Adrenal gland (tissue), 12 donors: Measurements from ENCODE around the gene S100A2. TPM values are rescaled to one million over a fixed set of nuclear protein-coding genes. Genes with fewer than 3 reads are reported as not detected.
"Not testable (repeated sequence)": the region's sequence is repeated elsewhere in the genome, so short reads cannot be mapped to it uniquely, and the experiment has no call there.

Source experiments
- DNase-seq, 7 donors: peaks; one replicate each; pipeline ENCODE4 v3.0.0-alpha.2; 2019 to 2020
- H3K27ac ChIP-seq, 5 donors: fragments of 200-600 bp; sonication (generic) in 4 of 5; 1 replicate in 3 of 5; 2 replicates in 2 of 5; pipeline versions ENCODE4 v1.5.1 to v1.8.0; 2016 to 2020; ENCODE audit warnings: mild to moderate bottlenecking in 1 of 5
- H3K27me3 ChIP-seq: fragments of 200-600 bp; 2 replicates; pipeline ENCODE4 v1.8.0; 2021
- H3K36me3 ChIP-seq, 2 donors: fragments of 200-600 bp; replicated peaks in 1 of 2; 1 replicate in 1 of 2; 2 replicates in 1 of 2; pipeline versions ENCODE4 v1.5.1 to v1.8.0; 2018 to 2022
- H3K4me1 ChIP-seq, 2 donors: fragments of 200-600 bp; replicated peaks in 1 of 2; 1 replicate in 1 of 2; 2 replicates in 1 of 2; pipeline versions ENCODE4 v1.5.1 to v1.8.0; 2018 to 2021
- H3K4me3 ChIP-seq, 4 donors: fragments of 200-600 bp; sonication (generic) in 3 of 4; one replicate each; pipeline ENCODE4 v1.5.1; 2016 to 2018
- H3K9me3 ChIP-seq, 3 donors: fragments of 200-600 bp; sonication (generic) in 1 of 3; replicated peaks in 1 of 3; 1 replicate in 2 of 3; 2 replicates in 1 of 3; pipeline versions ENCODE4 v1.5.1 to v1.8.0; 2016 to 2021
- POLR2A ChIP-seq, 2 donors: fragments of 450-650 bp; IDR thresholded peaks; one replicate each; pipeline ENCODE4 v1.6.1; 2017; ENCODE audit warnings: antibody characterized with exemption in 2 of 2, mild to moderate bottlenecking in 2 of 2, moderate library complexity in 1 of 2
- WGBS, 4 donors: extraction: QIAGEN DNeasy Blood & Tissue Kit in 2 of 4; methylation state at CpG; one replicate each; pipeline versions ENCODE4 v1.1.5 to v1.1.7; 2013 to 2017; 5-methylcytosine and 5-hydroxymethylcytosine counted together
- intact Hi-C, 2 donors: fragments of 100-400 bp; cut with DNase I; formaldehyde crosslinking; loops; one replicate each; pipeline versions ENCODE4 v1.14.1 to v1.15.0; 2022 to 2023
- polyA plus RNA-seq, 3 donors: library from polyadenylated mRNA; stranded (reverse); fragments of 200-250 nt in 2 of 3; fragments of 350-450 nt in 1 of 3; fragmentation: Illumina TruSeq in 1 of 3; extraction: RNeasy Lipid Tissue Mini Kit (QIAGEN cat#74804) in 1 of 3; gene quantifications; one replicate each; pipeline ENCODE4 v1.2.3, GENCODE V29; 2013 to 2014
- total RNA-seq, 9 donors: library from RNA; depleted of rRNA in 4 of 9; stranded (reverse); fragments of >200 nt in 4 of 9; fragments of 120-200 nt in 1 of 9; fragmentation: NEBNext Ultra II Directional in 1 of 9; extraction: Animal tissue kit (Norgen Biotek cat#: 25700) in 1 of 9; gene quantifications; one replicate each; pipeline versions ENCODE4 v1.1.0 to v1.2.4, GENCODE V29; 2013 to 2023
- TF ChIP-seq, protein P1 (sequence below), 6 experiments: fragments of 450-650 bp in 4 of 6; fragments of 200-600 bp in 2 of 6; sonication (generic) in 1 of 6; IDR thresholded peaks; 1 replicate in 5 of 6; 2 replicates in 1 of 6; pipeline versions ENCODE4 v1.5.1 to v1.8.0; 2016 to 2021; ENCODE audit warnings: antibody characterized with exemption in 6 of 6, mild to moderate bottlenecking in 2 of 6, moderate library complexity in 1 of 6
- donor health status: healthy with polysubstance abuse.
- donor health status: Bipolar disorder and iron deficiency.
- donor health status: DM: yes; HTN: yes; CAD: no.
- donor health status: DM: no; HTN: no; CAD: no.
- donor health status: DM: no; HTN: no; CAD: no.
- donor health status: DM: yes; HTN: yes; CAD: no.

Gene S100A2
- total and polyA plus RNA-seq, 12 donors, result 0.31 to 44.1 (median 1.3) TPM; not detected in 1

- intact Hi-C loops, result no loop called here
- TF ChIP-seq, protein P1, sequence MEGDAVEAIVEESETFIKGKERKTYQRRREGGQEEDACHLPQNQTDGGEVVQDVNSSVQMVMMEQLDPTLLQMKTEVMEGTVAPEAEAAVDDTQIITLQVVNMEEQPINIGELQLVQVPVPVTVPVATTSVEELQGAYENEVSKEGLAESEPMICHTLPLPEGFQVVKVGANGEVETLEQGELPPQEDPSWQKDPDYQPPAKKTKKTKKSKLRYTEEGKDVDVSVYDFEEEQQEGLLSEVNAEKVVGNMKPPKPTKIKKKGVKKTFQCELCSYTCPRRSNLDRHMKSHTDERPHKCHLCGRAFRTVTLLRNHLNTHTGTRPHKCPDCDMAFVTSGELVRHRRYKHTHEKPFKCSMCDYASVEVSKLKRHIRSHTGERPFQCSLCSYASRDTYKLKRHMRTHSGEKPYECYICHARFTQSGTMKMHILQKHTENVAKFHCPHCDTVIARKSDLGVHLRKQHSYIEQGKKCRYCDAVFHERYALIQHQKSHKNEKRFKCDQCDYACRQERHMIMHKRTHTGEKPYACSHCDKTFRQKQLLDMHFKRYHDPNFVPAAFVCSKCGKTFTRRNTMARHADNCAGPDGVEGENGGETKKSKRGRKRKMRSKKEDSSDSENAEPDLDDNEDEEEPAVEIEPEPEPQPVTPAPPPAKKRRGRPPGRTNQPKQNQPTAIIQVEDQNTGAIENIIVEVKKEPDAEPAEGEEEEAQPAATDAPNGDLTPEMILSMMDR (IDR thresholded peaks at IDR 0.05), result no peak
- no peak for TF ChIP-seq POLR2A (IDR thresholded peaks at IDR 0.05)
- peaks cover 19 to 22% of the 10 kb centered on the region in 2 donors for H3K4me1 ChIP-seq
- peak overlapping the region in 1 of 5 donors; percentile 9 for H3K27ac ChIP-seq
- H3K36me3 ChIP-seq, result no peaks in the 10 kb centered on the region
- DNase-seq, result no peak
- no peak overlapping the region for H3K4me3 ChIP-seq
- no peaks in the 10 kb centered on the region for H3K27me3 ChIP-seq
- WGBS, 4 donors, result 38 to 52% (median 46%) methylated on average over 1 of the region's 1 CpG
- H3K9me3 ChIP-seq, result no peaks in the 10 kb centered on the region
Measured at GRCh38 chr1:153585006-153585405, 19.4 kb upstream of the S100A2 start.

GRCh38 chr1:153583976-153584375 is 18.3 kb upstream of the S100A2 start:
- TF ChIP-seq, protein P1 (IDR thresholded peaks at IDR 0.05), result no peak
- TF ChIP-seq POLR2A (IDR thresholded peaks at IDR 0.05), result no peak
- no peaks in the 10 kb centered on the region for H3K9me3 ChIP-seq
- intact Hi-C loops, result no loop called here
- peaks cover 18 to 22% of the 10 kb centered on the region in 2 donors for H3K4me1 ChIP-seq
- no peak overlapping the region for H3K4me3 ChIP-seq
- WGBS, 4 donors, result 73 to 88% (median 84%) methylated on average over 2 of the region's 2 CpGs
- no peak for DNase-seq
- no peaks in the 10 kb centered on the region for H3K27me3 ChIP-seq
- no peaks in the 10 kb centered on the region for H3K36me3 ChIP-seq
- no peak overlapping the region for H3K27ac ChIP-seq

GRCh38 chr1:153583514-153583913 is 17.9 kb upstream of the S100A2 start:
- H3K36me3 ChIP-seq, intact Hi-C loops, H3K27ac ChIP-seq, H3K4me3 ChIP-seq, DNase-seq, H3K27me3 ChIP-seq, H3K9me3 ChIP-seq: not testable (repeated sequence)
- peaks cover 15 to 21% of the 10 kb centered on the region in 2 donors for H3K4me1 ChIP-seq
- WGBS, 4 donors, result 91 to 98% (median 95%) methylated on average over 2 to 3 of the region's 3 CpGs

GRCh38 chr1:153582836-153583235 is 17.2 kb upstream of the S100A2 start:
- H3K9me3 ChIP-seq, H3K27me3 ChIP-seq, H3K36me3 ChIP-seq, H3K27ac ChIP-seq, DNase-seq, intact Hi-C loops, H3K4me3 ChIP-seq: not testable (repeated sequence)
- peaks cover 12 to 19% of the 10 kb centered on the region in 2 donors for H3K4me1 ChIP-seq
- 92 to 97% (median 96%) methylated on average over 9 to 32 of the region's 34 CpGs for WGBS, 4 donors

DNA sequence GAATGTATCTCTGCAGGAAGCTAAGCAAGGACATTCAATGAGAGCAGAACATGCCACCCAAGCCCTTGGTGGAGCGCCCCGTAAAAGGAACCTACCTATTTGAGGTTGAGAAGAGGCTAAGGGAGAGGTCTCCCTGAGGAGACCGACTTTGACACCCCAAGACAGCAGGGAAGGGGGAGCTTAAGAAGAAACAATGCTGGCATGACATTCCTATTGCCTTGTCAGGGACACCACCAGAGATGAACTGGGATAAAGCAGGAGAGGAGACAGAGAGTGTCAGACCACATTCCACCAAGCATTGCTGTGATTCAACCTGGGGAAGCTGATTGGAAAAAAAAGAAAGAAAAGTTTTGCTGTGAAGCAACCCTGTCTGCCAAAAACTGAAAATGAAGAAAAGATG is 13.3 kb upstream of the S100A2 start:
- intact Hi-C loops, result loop anchor here in 1 of 2 donors (10.0 kb wide), 2 partner anchors 86 to 196 kb away; partner anchors contain the start of gene SLC27A3
- Histone ChIP-seq H3K36me3 (no peaks in the 10 kb centered on the region), H3K27ac (no peak overlapping the region), H3K4me3 (no peak overlapping the region), H3K9me3 (no peaks in the 10 kb centered on the region), H3K27me3 (no peaks in the 10 kb centered on the region), H3K4me1 (peaks cover 0 to 7% of the 10 kb centered on the region in 2 donors)
- no peak for DNase-seq
- TF ChIP-seq POLR2A (IDR thresholded peaks at IDR 0.05), result no peak
- TF ChIP-seq, protein P1 (IDR thresholded peaks at IDR 0.05), result no peak
- 59 to 66% (median 63%) methylated on average over 3 of the region's 3 CpGs for WGBS, 4 donors
